HG02840 (cell line): ENCODE results near the gene ZNF311.

Source experiments
- ATAC-seq: cut with Tn5 transposase; IDR thresholded peaks from one replicate; pipeline ENCODE4 v1.9.1; 2021; ENCODE audit warnings: mild to moderate bottlenecking, moderate library complexity, moderate number of reproducible peaks; ENCODE audit not compliant: unreplicated experiment, low FRiP score

ZNF311 gene

GRCh38 chr6:29005183-29005885 lies at the start of gene ZNF311:
Gene ZNF311 (minus strand): TSS chr6:29005315. CDS start chr6:29003954, 1,361 bp downstream.
- no peak for ATAC-seq

DNA sequence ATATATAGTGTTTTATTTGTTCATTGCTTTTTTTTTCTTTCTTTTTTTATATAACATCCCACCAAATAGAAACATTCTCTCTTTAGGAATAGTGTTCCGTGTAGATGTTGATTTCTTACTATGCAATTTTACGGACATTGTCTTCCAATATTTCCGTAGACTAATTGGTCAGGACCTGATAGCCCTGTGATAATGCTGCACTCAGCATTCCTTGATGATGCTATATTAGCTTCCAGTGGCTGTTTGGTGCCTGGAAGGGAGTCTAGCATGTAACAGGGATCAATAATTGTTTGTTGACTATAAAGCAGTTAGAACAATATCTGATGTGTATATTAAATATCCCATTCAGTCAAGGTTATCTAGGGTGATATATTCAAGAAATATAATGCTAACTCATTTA lies 46.6 kb upstream of the ZNF311 start:
- ATAC-seq: no peak

DNA sequence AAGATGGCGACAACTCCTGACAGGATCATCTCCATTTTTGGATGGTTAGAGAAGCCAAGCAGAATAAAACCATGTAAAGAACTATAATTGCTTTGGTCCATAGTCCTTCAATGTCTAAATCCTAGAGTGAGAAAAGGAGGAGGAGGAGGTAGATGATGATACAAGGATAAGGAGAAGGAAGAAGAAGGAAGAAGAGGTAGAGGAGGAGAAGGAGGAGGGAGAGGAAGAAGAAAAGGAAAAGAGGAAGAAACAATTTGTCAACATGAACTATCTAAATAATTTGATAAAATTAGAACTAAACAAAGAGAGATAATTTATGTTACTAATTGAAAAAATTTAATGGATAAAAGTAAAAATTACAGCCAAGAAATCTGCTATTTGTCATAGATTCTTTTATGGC lies 40.0 kb upstream of the ZNF311 start, which contains the start of gene OR2W1:
TSS of gene OR2W1 (minus strand) at position 101 of the 400 bp plus-strand sequence. CDS start at position 101, 0 bp downstream.
- ATAC-seq: no peak

GRCh38 chr6:29035951-29036350 lies 30.8 kb upstream of the ZNF311 start:
- ATAC-seq: no peak

- no peak for ATAC-seq
Measured at GRCh38 chr6:29028821-29029220, 23.7 kb upstream of the ZNF311 start.

DNA sequence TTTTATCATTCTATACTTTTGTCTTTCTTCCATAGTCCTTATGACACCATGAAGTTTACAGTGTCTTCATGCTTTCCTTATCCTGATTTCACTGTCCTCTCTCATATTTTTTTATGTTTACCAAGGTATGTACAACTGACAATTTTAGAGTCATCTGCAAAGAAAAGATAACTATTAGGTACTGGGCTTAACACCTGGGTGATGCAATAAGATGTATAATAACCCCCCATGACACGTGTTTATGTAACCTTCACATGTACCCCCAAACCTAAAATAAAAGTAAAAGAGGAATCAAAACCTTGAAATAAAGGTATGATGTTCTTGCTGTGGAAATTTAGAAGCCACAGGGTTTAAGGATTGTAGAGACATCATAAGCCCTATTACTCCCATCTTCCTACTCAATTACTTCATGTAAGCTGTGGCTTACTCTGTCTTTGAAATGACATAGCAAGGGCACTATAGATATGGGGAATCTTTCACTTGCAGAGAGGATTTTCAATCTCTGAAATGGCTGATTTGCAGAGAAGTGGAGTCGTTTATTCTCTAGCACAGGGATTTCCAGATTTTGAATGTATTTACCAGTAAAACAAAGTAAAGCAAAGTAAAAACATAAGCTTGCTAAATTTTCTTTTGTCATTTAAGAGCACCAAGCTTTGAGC lies 20.9 kb upstream of the ZNF311 start:
- ATAC-seq: no peak

- ATAC-seq: no peak
Measured at GRCh38 chr6:29021434-29021833, 16.3 kb upstream of the ZNF311 start.

DNA sequence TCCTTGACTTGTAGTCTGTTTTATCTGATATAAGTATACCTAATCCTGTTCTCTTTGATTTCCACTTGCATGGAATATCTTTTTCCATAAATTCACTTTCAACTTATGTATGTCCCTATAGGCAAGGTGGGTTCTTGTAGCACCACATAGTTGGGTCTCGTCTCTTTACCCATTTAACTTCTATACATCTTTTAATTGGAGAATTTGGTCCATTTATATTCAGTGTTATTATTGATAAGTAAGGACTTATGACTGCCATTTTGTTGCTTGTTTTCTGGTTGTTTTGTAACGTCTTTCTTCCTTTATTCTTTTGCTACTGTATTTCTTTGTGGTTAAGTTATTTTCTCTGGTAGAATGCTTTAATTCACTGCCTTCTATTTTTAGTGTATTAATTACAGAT lies 14.5 kb upstream of the ZNF311 start:
- no peak for ATAC-seq

- no peak for ATAC-seq
Measured at GRCh38 chr6:29017428-29017802, 12.3 kb upstream of the ZNF311 start.

DNA sequence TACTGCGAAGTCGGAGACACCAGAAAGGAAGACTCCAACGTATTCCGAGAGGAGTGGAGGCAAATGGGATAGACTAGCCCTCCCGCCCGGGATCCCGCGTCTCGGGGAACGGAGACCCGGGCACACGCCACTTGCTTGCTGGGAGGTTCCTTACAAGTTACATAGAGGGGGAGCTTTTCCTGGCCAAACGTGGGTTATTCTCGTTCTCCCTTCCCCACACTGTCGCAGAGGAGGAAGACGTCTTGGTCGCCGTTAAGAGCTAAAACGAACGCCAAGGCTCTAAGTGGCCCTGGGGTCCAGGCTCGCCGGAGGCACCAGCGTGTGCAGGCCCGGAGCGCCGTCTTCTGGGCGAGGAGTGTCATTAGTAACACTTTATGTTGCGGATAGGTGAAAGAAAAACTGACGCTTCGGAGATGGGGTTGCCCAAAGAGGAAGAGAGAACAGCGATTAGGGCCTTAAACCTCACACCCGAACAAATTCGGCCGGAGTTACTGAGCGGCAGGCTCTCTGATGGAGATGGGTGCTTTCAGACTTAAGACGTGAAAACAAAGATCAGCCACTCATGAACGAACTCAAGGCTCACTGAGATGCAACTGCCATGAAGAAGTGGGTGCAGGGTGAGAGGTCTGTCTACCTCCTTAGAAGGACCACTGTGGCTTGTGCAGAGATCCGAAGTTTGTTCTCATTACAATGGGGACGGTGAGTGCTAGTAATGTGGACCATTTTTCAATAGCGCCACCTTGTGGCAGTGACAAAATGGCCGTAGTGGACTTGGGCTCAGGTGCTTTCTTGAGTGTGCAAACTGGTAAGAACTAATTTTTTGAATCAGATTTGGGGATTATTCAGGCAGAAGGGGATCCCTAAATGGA lies 11.7 kb upstream of the ZNF311 start:
- peak; percentile 72 for ATAC-seq

DNA sequence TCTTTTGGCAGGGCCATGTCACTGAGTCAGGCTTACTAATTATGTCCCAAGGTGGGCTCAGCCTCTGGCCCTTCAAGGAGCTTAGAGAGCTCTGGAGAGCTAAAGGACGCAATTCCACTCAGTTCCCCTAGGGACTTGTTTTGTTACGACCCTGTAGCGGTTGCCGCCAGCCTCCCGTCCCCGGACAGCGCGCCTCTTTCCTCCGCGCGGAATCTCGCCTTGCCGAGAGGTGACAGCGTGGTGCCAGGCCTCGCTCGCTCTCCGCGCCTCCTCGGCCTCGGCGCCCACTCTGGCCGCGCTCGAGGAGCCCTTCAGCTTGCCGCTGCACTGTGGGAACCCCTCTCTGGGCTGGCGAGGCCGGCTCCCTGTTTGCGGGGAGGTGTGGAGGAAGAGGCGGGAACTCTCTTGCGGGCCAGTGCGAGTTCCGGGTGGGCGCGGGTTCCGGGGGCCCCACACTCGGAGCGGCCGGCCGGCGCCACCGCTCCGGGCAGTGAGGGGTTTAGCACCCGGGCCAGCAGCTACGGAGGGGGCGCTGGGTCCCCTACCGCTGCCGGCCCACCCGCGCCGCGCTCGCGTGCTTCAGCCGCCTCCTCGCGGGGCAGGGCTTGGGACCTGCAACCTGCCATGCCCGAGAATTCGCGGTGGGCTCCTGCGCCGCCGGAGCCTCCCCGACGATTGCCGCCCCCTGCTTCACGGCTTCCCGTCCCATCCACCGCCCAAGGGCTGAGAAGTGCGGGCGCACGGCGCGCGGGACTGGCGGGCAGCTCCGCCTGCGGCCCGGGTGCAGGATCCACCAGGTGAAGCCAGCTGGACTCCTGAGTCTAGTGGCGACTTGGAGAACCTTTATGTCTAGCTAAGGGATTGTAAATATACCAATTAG lies 9.9 kb upstream of the ZNF311 start:
- ATAC-seq: no peak

- no peak for ATAC-seq
Measured at GRCh38 chr6:29011276-29011734, 6.2 kb upstream of the ZNF311 start.

DNA sequence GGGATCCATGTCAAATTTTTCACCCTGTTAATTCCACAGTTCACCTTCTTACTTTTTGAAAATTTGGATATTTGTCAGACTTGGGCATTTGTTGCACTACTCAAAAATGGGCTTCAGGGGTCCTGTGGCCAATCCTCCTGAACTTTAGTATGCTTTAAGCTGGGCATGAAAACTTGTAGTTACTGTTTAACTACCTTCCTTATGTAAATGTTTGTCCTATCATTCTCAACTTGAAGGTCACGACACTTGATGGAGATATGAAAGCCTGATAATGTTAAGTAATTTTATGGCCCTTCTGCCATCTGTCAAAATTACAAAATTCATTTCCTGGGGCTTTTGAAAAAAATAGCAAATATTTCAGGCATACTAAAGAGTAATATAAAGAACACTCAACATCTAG lies 4.2 kb upstream of the ZNF311 start:
- ATAC-seq: no peak

DNA sequence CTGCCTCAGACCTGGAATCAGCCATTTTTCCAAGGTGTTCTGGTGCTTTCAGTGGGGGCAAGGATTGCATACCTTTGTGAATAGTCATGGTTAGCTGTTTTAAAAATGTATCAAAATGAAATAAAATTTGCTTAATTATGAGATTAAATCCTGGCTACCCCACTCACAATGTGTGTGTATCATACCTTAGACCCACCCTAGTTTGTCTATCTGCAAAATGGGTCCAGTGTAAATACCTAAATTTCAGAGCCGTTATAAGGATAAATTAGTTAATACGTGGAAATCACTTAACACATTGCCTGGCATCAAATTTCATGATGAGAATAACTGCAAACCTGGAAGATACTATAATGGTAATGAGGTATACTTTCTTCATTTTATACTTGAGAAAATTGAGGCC lies 3.0 kb upstream of the ZNF311 start:
- ATAC-seq: no peak

DNA sequence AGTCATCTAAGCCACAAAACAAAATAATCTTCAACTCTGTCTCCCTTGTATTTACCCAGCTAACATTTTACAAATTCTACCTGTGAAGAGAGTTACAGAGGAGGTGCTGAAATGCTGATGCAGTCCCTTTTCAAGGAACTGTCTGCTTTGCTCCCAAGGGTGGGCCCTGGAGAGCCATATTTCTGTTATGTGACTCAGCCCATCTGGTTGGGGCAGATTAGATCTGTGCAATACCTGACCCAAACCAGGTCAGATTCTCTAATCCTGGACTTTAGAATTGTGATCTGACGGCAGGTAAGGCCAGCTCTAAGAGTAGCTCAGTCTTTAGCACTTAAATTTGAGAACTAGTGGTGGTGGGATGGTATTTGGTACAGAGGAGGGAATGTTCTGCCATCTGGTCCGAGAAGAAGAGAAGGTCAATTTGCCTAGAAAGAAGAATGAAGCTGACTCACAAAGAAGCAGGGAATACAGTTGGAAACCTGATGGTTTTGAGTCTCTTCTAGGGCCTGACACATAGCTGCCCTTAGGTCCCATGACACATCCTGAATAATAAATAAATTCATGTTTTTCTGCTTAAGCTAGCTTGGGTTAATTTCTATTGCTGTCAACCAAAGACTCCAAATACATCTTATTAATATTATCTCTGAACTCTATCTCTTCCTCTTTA lies 8.1 kb downstream of the ZNF311 start:
- ATAC-seq: no peak

DNA sequence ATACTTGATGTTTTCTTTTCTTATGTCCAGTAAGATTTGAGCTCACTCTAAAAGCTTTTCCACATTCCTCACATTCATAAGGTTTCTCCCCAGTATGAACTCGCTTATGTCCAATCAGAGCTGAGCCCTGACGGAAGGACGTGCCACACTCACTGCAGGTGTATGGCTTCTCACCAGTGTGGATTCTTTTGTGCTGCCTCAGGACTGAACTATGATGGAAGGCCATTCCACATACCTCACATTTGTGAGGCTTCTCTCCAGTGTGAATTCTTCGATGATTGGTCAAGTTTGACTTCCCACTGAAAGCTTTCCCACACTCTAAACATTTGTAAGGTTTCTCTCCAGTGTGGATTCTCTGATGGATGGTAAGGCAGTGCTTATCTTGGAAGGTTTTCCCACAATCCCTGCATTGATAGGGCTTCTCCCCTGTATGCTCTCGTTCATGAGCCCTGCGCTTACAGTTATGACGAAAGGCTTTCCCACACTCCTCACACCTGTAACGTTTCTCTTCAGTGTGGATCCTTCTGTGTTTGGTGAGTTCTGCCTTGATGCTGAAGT lies 9.9 kb downstream of the ZNF311 start:
- no peak for ATAC-seq

- no peak for ATAC-seq
Measured at GRCh38 chr6:28988536-28989311, 16.4 kb downstream of the ZNF311 start.

DNA sequence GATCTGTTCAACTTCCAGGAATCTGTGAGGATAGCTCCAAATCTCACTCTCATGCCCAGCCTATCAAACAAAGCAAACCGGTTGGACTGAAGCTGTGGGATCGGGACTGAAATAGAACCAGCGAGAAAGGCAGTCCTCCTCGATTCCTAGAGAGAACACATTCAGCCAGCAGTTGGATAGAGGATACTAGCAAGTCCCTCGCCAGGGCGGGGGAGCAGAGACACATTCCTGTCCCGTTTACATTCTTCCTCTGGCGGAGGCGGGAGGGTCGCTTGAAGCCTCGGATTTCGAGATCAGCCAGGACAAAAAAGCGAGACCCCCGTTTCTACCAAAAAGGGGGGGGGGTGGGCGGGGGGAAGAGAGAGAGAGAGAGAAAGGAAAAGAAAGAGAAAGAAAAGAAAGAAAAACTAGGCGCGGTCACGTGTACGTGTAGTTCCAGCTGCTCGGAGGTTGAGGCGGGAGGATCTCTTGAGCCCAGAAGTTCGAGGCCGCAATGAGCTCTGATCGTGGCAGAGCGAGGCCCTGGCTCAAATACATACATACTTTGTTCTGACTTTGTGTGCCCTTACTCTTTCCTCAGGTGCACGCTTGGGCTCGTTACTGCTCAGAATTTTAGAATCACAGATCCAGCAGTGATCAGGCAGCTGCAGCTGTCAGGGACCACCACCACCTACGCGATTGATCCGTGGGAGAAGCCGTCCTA lies 19.5 kb downstream of the ZNF311 start:
- no peak for ATAC-seq
